K562 (cell line): ENCODE measurements around the gene CREB3L4. TPM values are rescaled to one million over a fixed set of nuclear protein-coding genes. Genes with fewer than 3 reads are reported as not detected.

Source experiments
- ATF1 ChIP-seq, 2 experiments: fragments of 450-650 bp in 1 of 2; IDR thresholded peaks; 2 replicates each; pipeline ENCODE4 v1.6.1; 2016; ENCODE audit warnings: missing compliant biosample characterization in 1 of 2, missing genetic modification characterization in 1 of 2
- BHLHE40 ChIP-seq: IDR thresholded peaks from 2 replicates; pipeline ENCODE4 v1.6.1; 2011; ENCODE audit warnings: low read length, improper control_type of control experiment
- CCNT2 ChIP-seq: IDR thresholded peaks from 2 replicates; pipeline ENCODE4 v1.6.1; 2011; ENCODE audit warnings: borderline replicate concordance, low read depth, mild to moderate bottlenecking, moderate library complexity, mixed read lengths, low read length; ENCODE audit not compliant: insufficient read length; ENCODE audit errors: extremely low read depth
- ETV5 ChIP-seq: sonication (generic); formaldehyde crosslinking; IDR thresholded peaks from 2 replicates; pipeline ENCODE4 v1.4.0; 2020; ENCODE audit warnings: low read depth, mild to moderate bottlenecking, missing genetic modification reagents
- JUND ChIP-seq, 2 experiments: IDR thresholded peaks; 2 replicates in 1 of 2; 3 replicates in 1 of 2; pipeline ENCODE4 v1.6.1; 2011; ENCODE audit warnings: borderline replicate concordance in 2 of 2, low read depth in 2 of 2, low read length in 2 of 2, improper control_type of control experiment in 1 of 2, missing biosample characterization in 1 of 2, missing genetic modification characterization in 1 of 2, missing genetic modification reagents in 1 of 2
- NR2C2 ChIP-seq, 2 experiments: fragments of 200-800 bp in 1 of 2; sonication (Bioruptor generic) in 1 of 2; sonication (generic) in 1 of 2; formaldehyde crosslinking in 1 of 2; IDR thresholded peaks; 2 replicates each; pipeline versions ENCODE4 v1.6.1 to v1.8.0; 2016 to 2022; ENCODE audit warnings: mild to moderate bottlenecking in 1 of 2, missing compliant biosample characterization in 1 of 2, missing genetic modification characterization in 1 of 2, missing genetic modification reagents in 1 of 2
- SMARCA4 ChIP-seq: fragments of 450-650 bp; IDR thresholded peaks from 2 replicates; pipeline ENCODE4 v1.6.1; 2016
- TAF7 ChIP-seq: fragments of 450-650 bp; IDR thresholded peaks from 2 replicates; pipeline ENCODE4 v1.6.1; 2016; ENCODE audit warnings: missing genetic modification characterization, missing compliant biosample characterization
- polyA plus RNA-seq, 8 experiments: library from polyadenylated mRNA; depleted of rRNA in 4 of 8; stranded (reverse) in 5 of 8; unstranded in 3 of 8; fragments of >200 nt; fragmentation: Nextera tagmentation in 2 of 8; fragmentation: Illumina TruSeq in 1 of 8; extraction: Ambion mirVana in 2 of 8; extraction: Trizol in 1 of 8; gene quantifications; 2 replicates each; pipeline versions ENCODE4 v1.2.1 to v1.2.3, GENCODE V29; 2011 to 2014; ENCODE audit warnings: inconsistent platforms in 1 of 8, missing spikeins in 1 of 8
- total RNA-seq, 7 experiments: library from RNA; depleted of rRNA in 6 of 7; stranded (reverse); fragments of >200 nt in 6 of 7; fragmentation: Illumina TruSeq in 2 of 7; extraction: Trizol in 2 of 7; gene quantifications; 2 replicates each; pipeline versions ENCODE4 v1.2.1 to v1.2.3, GENCODE V29; 2011 to 2021; ENCODE audit warnings: low replicate concordance in 1 of 7
- TF ChIP-seq, protein P1 (sequence below): fragments of 250-450 bp; sonication (Bioruptor Pico); IDR thresholded peaks from 2 replicates; pipeline ENCODE4 v1.5.0; 2021; ENCODE audit warnings: mild to moderate bottlenecking, moderate library complexity
- TF ChIP-seq, protein P2 (sequence below): sonication (generic); formaldehyde crosslinking; IDR thresholded peaks from 2 replicates; pipeline ENCODE4 v1.8.0; 2022; ENCODE audit warnings: mild to moderate bottlenecking, missing genetic modification reagents

CREB3L4 gene
- total and polyA plus RNA-seq, 9 of the 15 experiments (the other 6 are each of a cell fraction or from before 2014, with no cell fraction given), result 9.9 to 18.6 (median 13.9) TPM

DNA sequence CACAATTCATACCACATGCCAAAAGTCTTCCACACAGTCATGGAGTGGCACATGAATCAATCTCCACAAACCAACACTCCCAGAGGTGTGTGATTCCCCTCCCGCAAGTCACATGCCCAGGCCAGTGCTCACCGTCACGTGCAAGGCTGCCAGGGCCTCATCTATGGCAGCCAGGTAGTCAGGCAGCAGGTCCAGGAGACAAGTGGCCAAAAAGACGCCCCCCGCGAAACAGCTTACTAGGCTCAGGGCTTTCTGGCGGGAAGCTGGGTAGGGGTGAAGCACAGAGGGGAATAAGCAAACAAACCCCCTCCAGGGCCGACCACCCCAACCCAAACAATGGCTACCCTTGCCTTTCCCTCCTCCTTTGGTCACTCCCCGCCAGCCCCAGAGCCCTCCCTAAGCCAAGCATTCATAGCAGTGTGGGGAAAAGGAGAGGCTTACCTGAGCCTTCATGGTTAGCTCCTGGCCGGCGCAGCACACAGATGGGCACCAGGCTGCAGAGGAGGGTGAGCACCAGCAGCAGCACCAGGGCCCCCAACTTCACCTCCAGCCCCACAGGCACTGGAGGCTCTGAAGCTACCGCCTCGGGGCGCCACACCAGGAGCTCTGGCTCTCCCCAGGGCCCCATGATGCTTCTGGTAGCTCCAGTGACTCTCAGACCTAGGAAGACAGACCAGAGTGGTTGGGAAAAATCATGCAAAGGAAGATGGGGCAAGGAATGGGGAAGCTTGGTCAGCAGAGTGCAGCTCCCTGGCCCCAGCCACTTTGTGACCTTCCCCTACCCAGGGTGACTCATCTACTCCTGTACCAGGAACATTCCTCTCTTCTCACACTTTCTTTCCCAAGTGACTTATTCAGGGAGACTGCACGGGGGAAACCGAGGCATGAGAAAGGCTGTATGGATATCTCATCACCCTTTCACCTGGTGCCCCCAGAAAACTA is 5.3 kb upstream of the CREB3L4 start (continued):
- TF ChIP-seq ATF1 (CRISPR knock-in tag; IDR thresholded peaks at IDR 0.05), result no peak
- no peak for TF ChIP-seq ATF1 (tag; IDR thresholded peaks at IDR 0.05)
- TF ChIP-seq, protein P1, sequence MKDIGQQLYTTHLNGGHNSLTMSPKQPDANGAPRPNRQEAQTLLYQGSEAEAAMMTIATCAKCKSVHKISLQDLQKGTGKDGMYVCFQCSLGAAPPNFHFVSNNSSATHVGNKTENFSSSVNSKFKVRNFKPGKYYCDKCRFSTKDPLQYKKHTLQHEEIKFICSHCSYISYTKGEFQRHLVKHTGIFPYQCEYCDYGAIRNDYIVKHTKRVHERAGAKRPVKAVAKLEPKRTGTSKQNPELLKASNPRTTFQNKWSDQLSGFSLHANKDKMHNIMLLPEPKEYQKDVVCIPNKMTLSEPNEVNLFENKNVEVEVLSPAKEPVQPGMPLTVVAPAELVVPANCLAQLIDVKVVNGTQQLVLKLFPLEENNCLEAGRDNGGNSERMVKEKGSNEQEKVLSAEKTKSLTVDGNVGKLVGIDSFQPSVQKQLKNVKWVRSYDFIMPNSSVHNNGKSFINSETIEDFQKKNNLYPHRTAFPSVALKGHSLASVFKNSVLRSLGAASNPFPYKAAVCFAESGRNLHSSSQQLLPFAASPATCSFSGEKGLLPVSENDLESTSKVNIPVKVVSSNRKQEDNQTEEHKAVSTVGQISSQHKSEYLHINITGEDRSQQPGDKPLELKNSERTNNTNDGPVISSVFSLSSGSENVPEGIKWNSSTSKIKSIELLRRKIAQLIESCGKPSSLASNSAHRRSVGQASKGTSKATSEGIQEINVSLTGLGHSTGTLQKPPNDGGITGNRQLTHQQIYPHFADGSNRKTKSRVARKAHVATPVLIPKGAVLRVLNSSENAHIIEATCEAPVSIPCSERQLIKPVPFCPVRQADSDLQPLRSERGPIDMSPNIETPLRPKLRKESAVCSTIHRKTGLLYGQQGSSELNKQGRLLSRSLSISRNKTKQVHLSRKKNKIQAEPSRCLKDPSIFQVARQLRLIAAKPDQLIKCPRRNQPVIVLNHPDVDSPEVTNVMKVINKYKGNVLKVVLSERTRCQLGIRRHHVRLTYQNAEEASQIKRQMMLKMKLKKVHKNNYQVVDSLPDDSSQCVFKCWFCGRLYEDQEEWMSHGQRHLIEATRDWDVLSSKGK (CRISPR knock-in tag), result no peak
- TF ChIP-seq NR2C2 (CRISPR knock-in tag; IDR thresholded peaks at IDR 0.05), result no peak
- 0 out of 2 replicates have a peak, but pooled peaks have one; percentile 39 for TF ChIP-seq NR2C2 (tag; IDR thresholded peaks at IDR 0.05)
- TF ChIP-seq, protein P2, sequence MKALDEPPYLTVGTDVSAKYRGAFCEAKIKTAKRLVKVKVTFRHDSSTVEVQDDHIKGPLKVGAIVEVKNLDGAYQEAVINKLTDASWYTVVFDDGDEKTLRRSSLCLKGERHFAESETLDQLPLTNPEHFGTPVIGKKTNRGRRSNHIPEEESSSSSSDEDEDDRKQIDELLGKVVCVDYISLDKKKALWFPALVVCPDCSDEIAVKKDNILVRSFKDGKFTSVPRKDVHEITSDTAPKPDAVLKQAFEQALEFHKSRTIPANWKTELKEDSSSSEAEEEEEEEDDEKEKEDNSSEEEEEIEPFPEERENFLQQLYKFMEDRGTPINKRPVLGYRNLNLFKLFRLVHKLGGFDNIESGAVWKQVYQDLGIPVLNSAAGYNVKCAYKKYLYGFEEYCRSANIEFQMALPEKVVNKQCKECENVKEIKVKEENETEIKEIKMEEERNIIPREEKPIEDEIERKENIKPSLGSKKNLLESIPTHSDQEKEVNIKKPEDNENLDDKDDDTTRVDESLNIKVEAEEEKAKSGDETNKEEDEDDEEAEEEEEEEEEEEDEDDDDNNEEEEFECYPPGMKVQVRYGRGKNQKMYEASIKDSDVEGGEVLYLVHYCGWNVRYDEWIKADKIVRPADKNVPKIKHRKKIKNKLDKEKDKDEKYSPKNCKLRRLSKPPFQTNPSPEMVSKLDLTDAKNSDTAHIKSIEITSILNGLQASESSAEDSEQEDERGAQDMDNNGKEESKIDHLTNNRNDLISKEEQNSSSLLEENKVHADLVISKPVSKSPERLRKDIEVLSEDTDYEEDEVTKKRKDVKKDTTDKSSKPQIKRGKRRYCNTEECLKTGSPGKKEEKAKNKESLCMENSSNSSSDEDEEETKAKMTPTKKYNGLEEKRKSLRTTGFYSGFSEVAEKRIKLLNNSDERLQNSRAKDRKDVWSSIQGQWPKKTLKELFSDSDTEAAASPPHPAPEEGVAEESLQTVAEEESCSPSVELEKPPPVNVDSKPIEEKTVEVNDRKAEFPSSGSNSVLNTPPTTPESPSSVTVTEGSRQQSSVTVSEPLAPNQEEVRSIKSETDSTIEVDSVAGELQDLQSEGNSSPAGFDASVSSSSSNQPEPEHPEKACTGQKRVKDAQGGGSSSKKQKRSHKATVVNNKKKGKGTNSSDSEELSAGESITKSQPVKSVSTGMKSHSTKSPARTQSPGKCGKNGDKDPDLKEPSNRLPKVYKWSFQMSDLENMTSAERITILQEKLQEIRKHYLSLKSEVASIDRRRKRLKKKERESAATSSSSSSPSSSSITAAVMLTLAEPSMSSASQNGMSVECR (CRISPR knock-in tag), result peak; percentile 64; the same call in 1 of the 2 replicates
- 0 out of 2 replicates have a peak, but pooled peaks have one; percentile 10 for TF ChIP-seq ETV5
- peak; percentile 3 for TF ChIP-seq CCNT2
- peak; percentile 81; the same call in 1 of the 2 replicates for TF ChIP-seq JUND (IDR thresholded peaks at IDR 0.05; ENCODE audit: borderline replicate concordance, low read depth, low read length)
- peak; percentile 74; the same call in 1 of the 3 replicates for TF ChIP-seq JUND (tag; IDR thresholded peaks at IDR 0.05; ENCODE audit: borderline replicate concordance, low read depth, low read length)
- TF ChIP-seq TAF7 (tag), result no peak
- peak; percentile 73 for TF ChIP-seq BHLHE40
- TF ChIP-seq SMARCA4, result peak; percentile 44; the same call in 1 of the 2 replicates
